Activated CD4-positive, alpha-beta T cell treated with anti-CD3 and anti-CD28 coated beads, Interleukin-2, amount 50 U/mL, for 24 hours (primary cell): ENCODE results near the gene LDLR.
"Not testable (repeated sequence)": the region's sequence is repeated elsewhere in the genome, so short reads cannot be mapped to it uniquely, and the experiment has no call there.

ENCODE experiments used
- DNase-seq, 2 donors: peaks; one replicate each; pipeline ENCODE4 v3.0.0-alpha.2; 2020; ENCODE audit warnings: low read depth in 1 of 2, low spot score in 1 of 2

Gene LDLR

GRCh38 chr19:11138601-11139300 lies 49.5 kb downstream of the LDLR start:
- DNase-seq, result no peak

GRCh38 chr19:11140023-11140538 lies 50.8 kb downstream of the LDLR start:
- not testable (repeated sequence) for DNase-seq

GRCh38 chr19:11140896-11141295 lies 51.6 kb downstream of the LDLR start:
- no peak for DNase-seq

- DNase-seq, result no peak
Observed at GRCh38 chr19:11141937-11142527, 52.8 kb downstream of the LDLR start.

- DNase-seq, result no peak
Observed at GRCh38 chr19:11142528-11143171, 53.4 kb downstream of the LDLR start.

- no peak for DNase-seq
Observed at GRCh38 chr19:11145536-11145924, 56.3 kb downstream of the LDLR start.

GRCh38 chr19:11148001-11148400 lies 58.7 kb downstream of the LDLR start:
- DNase-seq, result no peak

GRCh38 chr19:11151181-11151580 lies 61.9 kb downstream of the LDLR start:
- DNase-seq, result no peak

- no peak for DNase-seq
Observed at GRCh38 chr19:11152318-11153062, 63.2 kb downstream of the LDLR start.

GRCh38 chr19:11154683-11155047 lies 65.4 kb downstream of the LDLR start:
- DNase-seq, result no peak

GRCh38 chr19:11155373-11156120 lies 66.3 kb downstream of the LDLR start, which contains the start of gene SPC24:
TSS of gene SPC24 (minus strand) at chr19:11155782. CDS start at chr19:11155776, 6 bp downstream.
- DNase-seq, result peak; percentile 77 to 91

GRCh38 chr19:11159598-11160439 lies 70.6 kb downstream of the LDLR start:
- no peak for DNase-seq

- not testable (repeated sequence) for DNase-seq
Observed at GRCh38 chr19:11160440-11160768, 71.1 kb downstream of the LDLR start.

- no peak for DNase-seq
Observed at GRCh38 chr19:11164296-11164695, 75.0 kb downstream of the LDLR start.

GRCh38 chr19:11164879-11165406 lies 75.7 kb downstream of the LDLR start:
- DNase-seq, result no peak

GRCh38 chr19:11165486-11166030 lies 76.3 kb downstream of the LDLR start:
- no peak for DNase-seq

- DNase-seq, result no peak
Observed at GRCh38 chr19:11166281-11167142, 77.2 kb downstream of the LDLR start.

GRCh38 chr19:11168568-11168967 lies 79.3 kb downstream of the LDLR start:
- DNase-seq, result no peak
